GM21529 (cell line): ENCODE data around the gene SLC41A3.
"Not testable (repeated sequence)": the region's sequence is repeated elsewhere in the genome, so short reads cannot be mapped to it uniquely, and the experiment has no call there.

Experiments used
- ATAC-seq: cut with Tn5 transposase; IDR thresholded peaks from one replicate; pipeline ENCODE4 v1.9.1; 2021; ENCODE audit not compliant: unreplicated experiment

Gene SLC41A3

GRCh38 chr3:126107203-126107939 lies 23.4 kb upstream of the SLC41A3 start:
- ATAC-seq: no peak

GRCh38 chr3:126106336-126107202 lies 22.6 kb upstream of the SLC41A3 start:
- no peak for ATAC-seq

- ATAC-seq: no peak
These were observed 21.8 kb upstream of the SLC41A3 start for GRCh38 chr3:126105691-126106187.

- ATAC-seq: no peak
These were observed 21.1 kb upstream of the SLC41A3 start for GRCh38 chr3:126104742-126105605.

- no peak for ATAC-seq
These were observed 20.2 kb upstream of the SLC41A3 start for GRCh38 chr3:126104028-126104635.

GRCh38 chr3:126103121-126104027 lies 19.4 kb upstream of the SLC41A3 start:
- no peak for ATAC-seq

- ATAC-seq: no peak
These were observed 18.6 kb upstream of the SLC41A3 start for GRCh38 chr3:126102530-126102951.

GRCh38 chr3:126102011-126102410 lies 18.1 kb upstream of the SLC41A3 start:
- no peak for ATAC-seq

- ATAC-seq: no peak
These were observed 17.6 kb upstream of the SLC41A3 start for GRCh38 chr3:126101521-126101982.

GRCh38 chr3:126100634-126101301 lies 16.8 kb upstream of the SLC41A3 start:
- no peak for ATAC-seq

GRCh38 chr3:126100269-126100633 lies 16.3 kb upstream of the SLC41A3 start:
- ATAC-seq: no peak

GRCh38 chr3:126098391-126098858 lies 14.5 kb upstream of the SLC41A3 start:
- no peak for ATAC-seq

GRCh38 chr3:126097801-126098200 lies 13.9 kb upstream of the SLC41A3 start:
- ATAC-seq: no peak

- ATAC-seq: not testable (repeated sequence)
These were observed 12.3 kb upstream of the SLC41A3 start for GRCh38 chr3:126096274-126096673.

- not testable (repeated sequence) for ATAC-seq
These were observed 8.2 kb upstream of the SLC41A3 start for GRCh38 chr3:126092128-126092527.

GRCh38 chr3:126087552-126088175 lies 3.7 kb upstream of the SLC41A3 start:
- no peak for ATAC-seq

GRCh38 chr3:126085841-126086240 lies 1.9 kb upstream of the SLC41A3 start:
- ATAC-seq: no peak

- ATAC-seq: no peak
These were observed 1.4 kb upstream of the SLC41A3 start for GRCh38 chr3:126085276-126085675.
